HS-27A (cell line): ENCODE measurements around the gene LINC00632.
"Not testable (repeated sequence)": the region's sequence is repeated elsewhere in the genome, so short reads cannot be mapped to it uniquely, and the experiment has no call there.

ENCODE experiments used
- DNase-seq: peaks from one replicate; pipeline ENCODE4 v3.0.0-alpha.2; 2012; ENCODE audit warnings: low read depth, missing footprints

The LINC00632 gene

GRCh38 chrX:140709421-140709846, at the start of gene LINC00632:
Gene LINC00632 (plus strand): TSS chrX:140709759.
- no peak for DNase-seq

GRCh38 chrX:140661643-140662042, 47.9 kb upstream of the LINC00632 start:
- no peak for DNase-seq

- DNase-seq = no peak
Observed at GRCh38 chrX:140664939-140665338, 44.6 kb upstream of the LINC00632 start.

GRCh38 chrX:140672840-140673731, 36.5 kb upstream of the LINC00632 start:
- no peak for DNase-seq

- no peak for DNase-seq
Observed at GRCh38 chrX:140687706-140688105, 21.9 kb upstream of the LINC00632 start.

- not testable (repeated sequence) for DNase-seq
Observed at GRCh38 chrX:140691596-140691995, 18.0 kb upstream of the LINC00632 start.

GRCh38 chrX:140697618-140698017, 11.9 kb upstream of the LINC00632 start:
- no peak for DNase-seq

- no peak for DNase-seq
Observed at GRCh38 chrX:140701480-140701879, 8.1 kb upstream of the LINC00632 start.

- DNase-seq = no peak
Observed at GRCh38 chrX:140710710-140711109, 1.2 kb downstream of the LINC00632 start.

GRCh38 chrX:140711894-140712293, 2.3 kb downstream of the LINC00632 start:
- no peak for DNase-seq

- DNase-seq = no peak
Observed at GRCh38 chrX:140712413-140713173, 3.0 kb downstream of the LINC00632 start.

GRCh38 chrX:140713174-140713539, 3.6 kb downstream of the LINC00632 start:
- DNase-seq = no peak

GRCh38 chrX:140715787-140716186, 6.2 kb downstream of the LINC00632 start:
- no peak for DNase-seq

- DNase-seq = no peak
Observed at GRCh38 chrX:140723121-140723715, 13.7 kb downstream of the LINC00632 start.

GRCh38 chrX:140724309-140724708, 14.8 kb downstream of the LINC00632 start:
- no peak for DNase-seq

GRCh38 chrX:140724736-140725135, 15.2 kb downstream of the LINC00632 start:
- no peak for DNase-seq

GRCh38 chrX:140725500-140725899, 15.9 kb downstream of the LINC00632 start:
- DNase-seq = no peak

GRCh38 chrX:140733766-140734342, 24.3 kb downstream of the LINC00632 start:
- no peak for DNase-seq

- DNase-seq = no peak
Observed at GRCh38 chrX:140744085-140744484, 34.5 kb downstream of the LINC00632 start.

GRCh38 chrX:140756941-140757340, 47.4 kb downstream of the LINC00632 start:
- DNase-seq = no peak

GRCh38 chrX:140762061-140762460, 52.5 kb downstream of the LINC00632 start:
- DNase-seq = no peak

- DNase-seq = no peak
Observed at GRCh38 chrX:140764401-140764919, 54.9 kb downstream of the LINC00632 start.
